GM21390 (cell line): Measurements from ENCODE around the gene FRG2.
"Not testable (repeated sequence)": the region's sequence is repeated elsewhere in the genome, so short reads cannot be mapped to it uniquely, and the experiment has no call there.

Experiments used
- ATAC-seq: cut with Tn5 transposase; IDR thresholded peaks from one replicate; pipeline ENCODE4 v1.9.1; 2021; ENCODE audit not compliant: unreplicated experiment

The FRG2 gene

DNA sequence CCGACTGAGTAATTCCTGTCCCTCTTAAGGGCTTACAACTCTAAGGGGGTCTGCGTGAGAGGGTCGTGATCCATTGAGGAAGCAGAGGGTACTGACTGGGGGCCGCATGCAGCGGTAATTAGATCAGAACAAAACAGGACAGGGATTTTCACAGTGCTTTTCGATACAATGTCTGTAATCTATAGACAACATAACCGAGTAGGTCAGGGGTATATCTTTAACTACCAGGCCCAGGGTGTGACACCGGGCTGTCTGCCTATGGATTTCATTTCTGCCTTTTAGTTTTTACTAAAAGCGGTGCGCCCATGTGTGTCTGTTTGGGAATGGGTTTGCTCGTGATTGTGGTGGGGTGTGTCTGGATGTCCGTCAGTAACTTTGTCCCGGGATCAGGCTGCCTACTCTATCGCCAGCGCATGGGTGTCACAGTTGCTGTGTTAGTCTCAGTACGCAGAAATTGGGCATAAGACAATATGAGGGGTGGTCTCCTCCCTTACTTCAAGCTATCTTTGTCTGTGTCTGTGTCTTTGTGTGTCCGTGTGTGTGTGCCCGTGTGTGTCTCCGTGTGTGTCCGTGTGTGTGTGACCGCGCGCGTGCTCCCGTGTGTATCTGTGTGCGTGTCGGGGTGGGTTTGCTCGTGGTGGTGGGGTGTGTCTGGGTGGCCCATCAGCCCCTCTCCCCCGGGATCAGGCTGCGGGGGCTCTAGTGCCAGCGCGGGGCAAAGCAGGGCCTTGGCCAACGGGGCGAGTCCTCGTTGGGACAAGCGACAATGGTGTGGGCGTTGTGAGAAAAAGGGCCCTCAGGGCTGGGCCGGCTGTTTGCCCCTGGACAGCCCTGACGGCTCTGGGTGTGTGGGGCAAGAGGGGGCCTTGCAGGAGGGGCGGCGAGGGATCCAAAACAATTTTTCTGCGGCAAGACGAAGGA, 10.4 kb downstream of the FRG2 start:
- no peak for ATAC-seq

DNA sequence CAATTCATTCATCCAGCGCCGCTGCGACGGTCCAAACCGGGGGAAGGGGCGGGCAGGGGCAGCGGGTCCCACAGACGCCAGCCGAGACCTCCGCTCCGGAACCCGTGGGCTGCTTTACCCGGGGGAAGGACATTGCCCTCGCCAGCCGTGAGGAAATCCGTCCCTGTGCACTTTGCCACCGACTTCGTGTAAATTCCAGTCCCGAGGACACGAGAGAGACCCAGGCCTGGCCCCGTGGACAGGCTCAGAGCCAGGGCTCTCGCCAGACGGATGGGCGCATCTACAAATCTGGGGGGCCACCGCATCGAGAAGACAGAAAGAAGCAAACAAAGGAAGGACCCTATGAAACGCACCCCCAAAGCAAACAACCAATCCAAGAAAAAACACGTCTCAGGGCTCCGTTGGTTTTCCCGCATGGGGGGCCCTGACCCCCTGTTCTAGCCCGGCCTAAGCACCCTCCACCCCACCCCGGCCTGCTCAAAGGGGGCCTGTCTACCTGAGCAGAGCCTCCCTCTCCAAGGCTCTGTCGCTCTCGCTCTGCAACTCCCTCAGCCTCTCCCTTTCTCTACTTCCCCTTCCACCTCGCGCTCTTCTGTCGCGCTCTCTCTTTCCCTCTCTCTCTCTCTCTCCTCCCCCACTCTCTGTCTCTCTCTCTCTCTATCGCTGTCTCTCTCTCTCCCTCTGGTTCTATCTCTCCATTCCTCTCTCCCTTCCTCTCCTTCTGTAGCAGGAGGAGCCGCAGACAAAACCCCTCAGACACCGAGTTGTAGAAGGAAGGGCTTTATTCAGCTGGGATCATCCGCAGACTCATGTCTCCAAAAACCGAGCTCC, 11.3 kb downstream of the FRG2 start:
- no peak for ATAC-seq

DNA sequence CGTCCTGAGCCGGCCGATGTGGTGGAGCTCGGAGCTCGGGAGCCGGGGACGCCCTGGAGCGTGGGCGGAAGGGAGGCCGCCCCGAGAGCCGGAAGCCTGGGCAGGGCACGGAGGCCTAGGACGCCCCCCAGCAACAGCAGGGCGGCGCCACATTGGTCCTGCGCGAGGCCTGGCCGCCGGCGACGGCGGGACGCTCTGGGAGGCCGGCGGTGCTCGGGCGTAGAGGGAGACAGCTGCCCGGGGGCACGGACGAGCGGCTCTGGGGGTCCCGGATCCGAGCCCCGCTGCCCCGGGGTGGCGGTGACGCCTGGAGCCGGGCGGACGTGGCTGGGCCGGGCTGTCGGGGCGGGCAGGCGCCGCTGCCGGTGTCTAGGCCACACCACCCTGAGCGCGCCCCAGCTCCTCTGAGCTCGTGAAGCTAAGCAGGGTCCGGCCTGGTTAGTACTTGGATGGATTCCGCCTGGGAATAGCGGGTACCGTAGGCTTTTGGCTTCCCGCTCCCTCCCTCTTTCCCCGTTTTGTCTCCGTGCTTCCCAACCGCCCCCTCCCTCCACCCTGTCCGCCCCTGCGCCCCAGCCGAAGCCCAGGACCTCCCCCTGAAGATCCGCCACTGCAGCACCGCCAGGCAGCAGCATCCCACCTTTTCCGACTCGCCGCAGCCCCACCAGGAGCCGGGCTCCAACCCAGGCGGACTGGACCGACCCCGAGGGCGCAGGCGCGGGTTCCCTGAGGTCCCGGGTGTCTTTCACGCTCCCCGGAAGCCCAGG, 12.1 kb downstream of the FRG2 start:
- peak; percentile 50 for ATAC-seq

DNA sequence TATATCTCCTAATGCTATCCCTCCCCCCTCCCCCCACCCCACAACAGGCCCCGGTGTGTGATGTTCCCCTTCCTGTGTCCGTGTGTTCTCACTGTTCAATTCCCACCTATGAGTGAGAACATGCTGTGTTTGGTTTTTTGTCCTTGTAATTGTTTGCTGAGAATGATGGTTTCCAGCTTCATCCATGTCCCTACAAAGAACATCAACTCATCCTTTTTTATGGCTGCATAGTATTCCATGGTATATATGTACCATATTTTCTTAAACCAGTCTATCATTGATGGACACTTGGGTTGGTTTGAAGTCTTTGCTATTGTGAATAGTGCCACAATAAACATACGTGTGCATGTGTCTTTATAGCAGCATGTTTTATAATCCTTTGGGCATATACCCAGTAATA, 37.1 kb downstream of the FRG2 start:
- ATAC-seq: not testable (repeated sequence)

DNA sequence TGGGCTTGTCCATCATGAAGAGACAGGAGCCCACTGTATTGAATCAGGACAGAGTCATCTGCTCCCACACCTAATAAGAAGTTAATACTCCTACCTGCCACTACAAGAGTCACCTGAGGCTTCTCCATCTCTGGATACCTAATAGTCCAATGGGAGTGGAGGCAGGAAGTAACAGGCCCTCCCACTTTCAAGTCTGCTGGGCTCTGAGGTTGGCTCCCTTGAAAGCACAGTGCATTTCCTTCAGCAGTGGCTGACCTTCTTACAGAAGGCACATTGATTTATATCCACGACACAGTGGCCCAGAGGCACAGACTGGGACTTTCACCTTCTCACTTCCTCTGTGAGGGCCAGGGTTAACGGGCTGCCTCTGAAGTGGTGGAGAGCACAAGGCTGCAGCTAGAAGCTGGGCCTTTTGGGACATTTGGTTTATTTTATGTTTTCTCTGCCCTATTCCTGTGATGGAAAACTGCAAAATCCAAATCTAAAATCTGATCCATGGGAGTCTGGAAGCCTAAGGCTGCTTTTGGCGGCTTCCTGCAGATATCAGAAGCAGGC, 38.1 kb downstream of the FRG2 start:
- peak; percentile 58 for ATAC-seq

DNA sequence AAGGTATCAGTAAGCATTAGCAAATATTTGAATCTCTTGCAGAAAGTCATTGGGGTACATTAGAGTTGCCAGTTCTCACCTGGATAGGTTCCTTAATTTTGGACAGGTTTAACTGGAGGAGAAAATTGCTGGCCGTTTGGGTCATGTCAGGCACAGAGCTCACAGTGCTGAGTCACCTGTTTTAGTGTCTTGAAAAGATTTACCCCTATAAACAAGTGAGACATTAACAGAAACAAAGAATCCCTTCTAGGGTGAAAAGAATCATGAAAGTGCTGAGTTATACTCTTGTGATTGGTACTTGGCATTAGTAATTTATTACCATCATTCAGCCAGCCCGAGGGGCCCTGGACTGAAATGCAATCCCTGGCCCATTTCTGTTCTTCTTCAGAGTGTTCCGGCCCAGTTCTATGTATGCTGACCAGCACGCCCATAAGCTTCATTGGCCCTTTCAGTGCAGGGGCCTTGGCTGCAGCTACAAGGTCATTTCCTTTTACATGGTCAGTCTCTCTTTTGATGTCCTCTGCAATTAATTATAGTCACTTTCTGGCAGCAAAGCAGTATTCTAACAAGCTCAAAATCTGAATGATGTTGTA, 41.3 kb downstream of the FRG2 start:
- not testable (repeated sequence) for ATAC-seq

DNA sequence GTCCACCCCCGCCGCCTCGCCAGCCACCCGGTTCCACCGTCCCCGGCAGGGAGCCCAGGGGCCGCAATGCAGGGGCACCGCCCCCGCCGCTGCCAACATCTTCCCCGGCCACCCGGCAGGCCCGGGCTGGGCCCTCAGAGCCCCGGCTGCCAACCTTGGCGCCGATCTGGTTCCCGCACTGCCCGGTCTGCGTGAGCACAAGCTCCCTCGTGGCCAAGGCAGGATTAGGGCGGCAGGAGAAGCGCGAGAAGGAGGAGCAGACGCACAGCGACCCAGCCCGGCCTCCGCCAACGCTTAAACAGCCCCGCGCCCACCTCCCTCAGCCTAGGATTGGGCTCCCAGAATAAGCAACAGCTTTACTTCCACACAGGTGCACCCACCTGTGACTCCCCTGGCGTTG, 42.4 kb downstream of the FRG2 start:
- ATAC-seq: not testable (repeated sequence)

DNA sequence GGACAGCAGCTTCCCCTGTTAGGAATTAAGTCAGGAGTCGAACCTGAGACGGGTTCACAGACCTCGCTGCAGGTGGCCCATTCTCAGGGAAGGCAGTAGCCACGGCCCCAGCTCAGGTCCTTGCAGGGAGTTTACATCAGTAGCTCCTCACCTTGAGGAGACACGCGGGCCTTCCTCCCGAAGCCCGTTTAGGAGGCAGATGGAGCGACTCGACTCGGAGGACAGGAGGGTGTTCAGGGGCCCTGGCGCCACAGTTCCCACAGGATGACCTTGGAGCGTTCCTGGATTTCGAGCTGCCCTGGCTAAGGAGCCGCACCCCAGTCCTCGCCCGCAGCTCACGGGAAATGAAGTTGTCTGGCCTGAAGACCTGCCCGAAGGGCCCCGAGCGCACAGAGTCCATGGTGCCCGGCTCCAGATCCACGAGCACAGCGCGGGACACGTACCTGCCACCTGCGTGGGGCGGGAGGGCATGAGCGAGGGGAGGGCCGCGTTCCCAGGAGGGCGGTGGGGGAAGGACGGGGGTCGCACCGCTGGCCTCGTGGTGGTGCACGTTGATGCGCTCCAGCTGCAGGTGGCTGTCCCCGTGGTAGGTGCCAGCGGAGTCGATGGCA, 43.0 kb downstream of the FRG2 start:
- not testable (repeated sequence) for ATAC-seq

DNA sequence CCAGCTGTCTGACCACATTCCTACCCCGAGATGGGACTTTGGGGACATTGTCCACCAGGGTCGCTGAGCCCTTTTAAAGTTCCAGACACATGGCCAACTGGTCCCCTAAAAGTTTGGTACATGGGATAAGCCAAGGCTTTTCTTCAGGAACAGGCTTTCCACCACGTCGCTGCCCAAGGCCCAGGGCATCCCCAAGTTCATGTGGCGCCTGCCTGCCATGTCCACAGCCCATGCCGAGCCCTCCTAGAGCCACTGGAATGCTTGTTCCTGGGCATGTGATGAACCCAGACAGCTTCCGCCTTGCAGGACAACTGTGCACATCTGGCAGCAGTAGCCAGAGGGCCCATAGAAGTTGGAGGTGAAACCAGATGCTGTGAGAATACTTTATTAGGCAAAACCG, 45.1 kb downstream of the FRG2 start:
- no peak for ATAC-seq

DNA sequence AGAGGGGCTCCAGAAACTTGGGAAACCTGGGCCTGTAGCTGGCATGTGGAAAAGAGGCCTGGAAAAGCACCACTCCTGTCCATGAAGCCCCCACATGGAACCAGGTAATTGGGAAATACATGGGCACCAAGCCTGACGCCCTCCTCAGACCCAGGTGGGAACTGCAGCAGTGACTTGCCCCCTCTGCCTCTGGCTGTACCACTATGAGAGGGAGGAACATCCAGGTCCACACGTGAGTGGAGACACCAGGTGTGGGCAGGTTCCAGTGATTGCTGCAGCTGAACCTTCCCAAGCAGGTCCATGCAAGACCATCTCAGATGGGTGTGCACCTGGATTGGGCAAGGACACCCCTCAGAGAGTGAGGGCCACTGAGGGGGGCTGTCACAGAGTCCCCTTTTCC, 46.8 kb downstream of the FRG2 start:
- not testable (repeated sequence) for ATAC-seq

DNA sequence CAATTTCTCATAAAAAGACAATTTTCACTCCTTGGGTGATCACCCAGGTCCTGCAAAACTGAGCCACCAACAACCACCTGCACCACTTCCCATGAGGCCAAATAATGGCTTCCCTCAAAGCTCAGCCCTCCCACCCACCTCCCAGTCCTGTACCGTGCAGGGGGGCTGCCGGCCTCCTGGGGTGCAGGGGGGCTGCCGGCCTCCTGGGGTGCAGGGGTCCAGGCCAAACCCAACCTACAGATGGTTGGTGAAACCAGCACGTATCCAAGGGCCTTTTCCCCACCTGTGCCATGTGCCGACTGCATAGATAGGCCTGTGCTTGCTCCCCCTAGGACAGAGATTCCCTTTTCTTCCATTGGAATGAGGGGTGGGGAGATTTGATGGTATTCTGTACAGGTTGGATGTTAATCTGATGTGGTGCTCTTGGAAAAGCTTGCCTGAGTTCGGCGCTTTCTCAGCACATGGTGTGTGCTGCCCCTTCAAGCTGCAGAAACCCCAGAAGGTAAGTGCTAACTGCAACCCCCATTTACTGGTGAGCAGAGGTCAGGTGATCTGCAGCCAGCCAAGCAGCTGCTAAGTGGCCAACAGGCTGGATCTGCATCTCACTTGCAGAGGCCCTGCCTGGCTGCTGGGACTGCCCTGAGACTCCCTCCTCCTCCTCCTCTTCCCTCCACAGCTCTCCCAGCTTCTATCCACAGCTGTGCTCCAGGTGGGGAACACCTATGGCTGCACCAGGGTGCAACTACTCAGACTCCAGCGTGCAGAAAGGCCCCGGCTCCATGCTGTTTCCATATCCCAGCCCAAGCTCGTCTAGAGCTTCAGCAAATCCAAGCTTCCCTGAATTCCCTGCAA, 47.6 kb downstream of the FRG2 start:
- ATAC-seq: no peak
